ENCODE measurements around the gene GPR137B. TPM values are rescaled to one million over a fixed set of nuclear protein-coding genes. Genes with fewer than 3 reads are reported as not detected.

Gene GPR137B
- total and polyA plus RNA-seq, 4 donors: 2.2 to 8.6 (median 5.3) TPM

- H3K27me3 ChIP-seq (ENCODE audit: control insufficient read depth in 4 of 4, insufficient read depth in 4 of 4, low read length in 3 of 4): no peaks in the 10 kb centered on the region
- no peak overlapping the region for H3K27ac ChIP-seq (ENCODE audit: low read depth in 1 of 2, low read length in 2 of 2)
- WGBS: 86% methylated on average over 10 of the region's 10 CpGs
- no peaks in the 10 kb centered on the region for H3K36me3 ChIP-seq (ENCODE audit: control insufficient read depth in 4 of 4, insufficient read depth in 3 of 4, low read depth in 1 of 4, low read length in 3 of 4)
- no peak for DNase-seq (ENCODE audit: low spot score)
- TF ChIP-seq HNF4G (IDR thresholded peaks at IDR 0.05) (no peak), NR2F2 (IDR thresholded peaks at IDR 0.05) (no peak), FOXA1 (IDR thresholded peaks at IDR 0.05) (no peak), YY1 (IDR thresholded peaks at IDR 0.05) (no peak), RXRA (IDR thresholded peaks at IDR 0.05) (no peak), CTCF (IDR thresholded peaks at IDR 0.05; ENCODE audit: low read depth, low read length, missing input control) (no peak), HNF4A (conservative IDR thresholded peaks at IDR 0.05) (no peak), SP1 (IDR thresholded peaks at IDR 0.05) (no peak), EGR1 (IDR thresholded peaks at IDR 0.05; ENCODE audit: low read depth in 2 of 2) (no peak), FOXA2 (IDR thresholded peaks at IDR 0.05) (no peak), TAF1 (conservative IDR thresholded peaks at IDR 0.05) (no peak), RAD21 (IDR thresholded peaks at IDR 0.05) (no peak), JUND (IDR thresholded peaks at IDR 0.05) (no peak), GABPA (IDR thresholded peaks at IDR 0.05 in 1 of 2, conservative IDR thresholded peaks at IDR 0.05 in 1 of 2) (no peak)
- TF ChIP-seq, protein P1, sequence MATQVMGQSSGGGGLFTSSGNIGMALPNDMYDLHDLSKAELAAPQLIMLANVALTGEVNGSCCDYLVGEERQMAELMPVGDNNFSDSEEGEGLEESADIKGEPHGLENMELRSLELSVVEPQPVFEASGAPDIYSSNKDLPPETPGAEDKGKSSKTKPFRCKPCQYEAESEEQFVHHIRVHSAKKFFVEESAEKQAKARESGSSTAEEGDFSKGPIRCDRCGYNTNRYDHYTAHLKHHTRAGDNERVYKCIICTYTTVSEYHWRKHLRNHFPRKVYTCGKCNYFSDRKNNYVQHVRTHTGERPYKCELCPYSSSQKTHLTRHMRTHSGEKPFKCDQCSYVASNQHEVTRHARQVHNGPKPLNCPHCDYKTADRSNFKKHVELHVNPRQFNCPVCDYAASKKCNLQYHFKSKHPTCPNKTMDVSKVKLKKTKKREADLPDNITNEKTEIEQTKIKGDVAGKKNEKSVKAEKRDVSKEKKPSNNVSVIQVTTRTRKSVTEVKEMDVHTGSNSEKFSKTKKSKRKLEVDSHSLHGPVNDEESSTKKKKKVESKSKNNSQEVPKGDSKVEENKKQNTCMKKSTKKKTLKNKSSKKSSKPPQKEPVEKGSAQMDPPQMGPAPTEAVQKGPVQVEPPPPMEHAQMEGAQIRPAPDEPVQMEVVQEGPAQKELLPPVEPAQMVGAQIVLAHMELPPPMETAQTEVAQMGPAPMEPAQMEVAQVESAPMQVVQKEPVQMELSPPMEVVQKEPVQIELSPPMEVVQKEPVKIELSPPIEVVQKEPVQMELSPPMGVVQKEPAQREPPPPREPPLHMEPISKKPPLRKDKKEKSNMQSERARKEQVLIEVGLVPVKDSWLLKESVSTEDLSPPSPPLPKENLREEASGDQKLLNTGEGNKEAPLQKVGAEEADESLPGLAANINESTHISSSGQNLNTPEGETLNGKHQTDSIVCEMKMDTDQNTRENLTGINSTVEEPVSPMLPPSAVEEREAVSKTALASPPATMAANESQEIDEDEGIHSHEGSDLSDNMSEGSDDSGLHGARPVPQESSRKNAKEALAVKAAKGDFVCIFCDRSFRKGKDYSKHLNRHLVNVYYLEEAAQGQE (IDR thresholded peaks at IDR 0.05): no peak
- TF ChIP-seq, protein P2, sequence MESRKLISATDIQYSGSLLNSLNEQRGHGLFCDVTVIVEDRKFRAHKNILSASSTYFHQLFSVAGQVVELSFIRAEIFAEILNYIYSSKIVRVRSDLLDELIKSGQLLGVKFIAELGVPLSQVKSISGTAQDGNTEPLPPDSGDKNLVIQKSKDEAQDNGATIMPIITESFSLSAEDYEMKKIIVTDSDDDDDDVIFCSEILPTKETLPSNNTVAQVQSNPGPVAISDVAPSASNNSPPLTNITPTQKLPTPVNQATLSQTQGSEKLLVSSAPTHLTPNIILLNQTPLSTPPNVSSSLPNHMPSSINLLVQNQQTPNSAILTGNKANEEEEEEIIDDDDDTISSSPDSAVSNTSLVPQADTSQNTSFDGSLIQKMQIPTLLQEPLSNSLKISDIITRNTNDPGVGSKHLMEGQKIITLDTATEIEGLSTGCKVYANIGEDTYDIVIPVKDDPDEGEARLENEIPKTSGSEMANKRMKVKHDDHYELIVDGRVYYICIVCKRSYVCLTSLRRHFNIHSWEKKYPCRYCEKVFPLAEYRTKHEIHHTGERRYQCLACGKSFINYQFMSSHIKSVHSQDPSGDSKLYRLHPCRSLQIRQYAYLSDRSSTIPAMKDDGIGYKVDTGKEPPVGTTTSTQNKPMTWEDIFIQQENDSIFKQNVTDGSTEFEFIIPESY (IDR thresholded peaks at IDR 0.05): no peak
- TF ChIP-seq, protein P3, sequence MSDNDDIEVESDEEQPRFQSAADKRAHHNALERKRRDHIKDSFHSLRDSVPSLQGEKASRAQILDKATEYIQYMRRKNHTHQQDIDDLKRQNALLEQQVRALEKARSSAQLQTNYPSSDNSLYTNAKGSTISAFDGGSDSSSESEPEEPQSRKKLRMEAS (IDR thresholded peaks at IDR 0.05): no peak
- TF ChIP-seq, protein P4, sequence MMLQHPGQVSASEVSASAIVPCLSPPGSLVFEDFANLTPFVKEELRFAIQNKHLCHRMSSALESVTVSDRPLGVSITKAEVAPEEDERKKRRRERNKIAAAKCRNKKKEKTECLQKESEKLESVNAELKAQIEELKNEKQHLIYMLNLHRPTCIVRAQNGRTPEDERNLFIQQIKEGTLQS (IDR thresholded peaks at IDR 0.05): no peak
- H3K4me1 ChIP-seq (ENCODE audit: control insufficient read depth in 4 of 4, insufficient read depth in 4 of 4, low read length in 3 of 4): peaks cover 1 to 31% (median 19%) of the 10 kb centered on the region in 4 donors
- H3K9me3 ChIP-seq (ENCODE audit: control insufficient read depth in 4 of 4, low read length in 3 of 4): no peaks in the 10 kb centered on the region
- H3K9ac ChIP-seq (ENCODE audit: low read depth in 1 of 2, low read length in 2 of 2): no peak overlapping the region
- H3K4me3 ChIP-seq (ENCODE audit: low read depth in 1 of 3, low read length in 3 of 3): no peak overlapping the region
These were observed 4.7 kb downstream of the GPR137B start for GRCh38 chr1:236147068-236147467.
